GM12878 (cell line): Measurements from ENCODE around the gene DQX1. TPM values are rescaled to one million over a fixed set of nuclear protein-coding genes. Genes with fewer than 3 reads are reported as not detected.
A peak's percentile ranks its signal among the peaks of the same experiment; 100 is the strongest.

Experiments
- ATAC-seq: fragments of 200-7000 bp; cut with Tn5 transposase; 3 replicates; pipeline ENCODE4 v1.9.1; 2020; ENCODE audit warnings: mild to moderate bottlenecking, moderate library complexity
- BruUV-seq: library from RNA; stranded (reverse); fragments of 400-500 nt; replicated peaks from 2 replicates; lab custom pipeline; 2021; lab: Mats Ljungman, UMichigan
- CTCF ChIA-PET: fragments of 300-600 bp; sonication (Branson Sonifier 250); formaldehyde crosslinking; extraction: SDS; loops from one replicate; lab custom pipeline; 2021; ENCODE audit warnings: inconsistent platforms; lab: Yijun Ruan, JAX
- POLR2A ChIA-PET: fragments of 350-600 bp; formaldehyde crosslinking; extraction: SDS; loops from one replicate; lab custom pipeline; 2021; ENCODE audit warnings: inconsistent platforms; lab: Charles Lee
- RAD21 ChIA-PET: fragments of 300-600 bp; sonication (Branson Sonifier 250); formaldehyde crosslinking; loops from one replicate; lab custom pipeline; 2023; ENCODE audit warnings: antibody characterized with exemption; ENCODE audit not compliant: unreplicated experiment; lab: Charles Lee
- SMC1A ChIA-PET: fragments of 300-600 bp; sonication (Branson Sonifier 250); formaldehyde crosslinking; loops from one replicate; lab custom pipeline; 2023; ENCODE audit not compliant: unreplicated experiment, uncharacterized antibody; lab: Charles Lee
- DNase-seq: peaks from one replicate; pipeline ENCODE4 v3.0.0-alpha.2; 2011; ENCODE audit warnings: low read depth, low spot score
- FAIRE-seq: peaks from 3 replicates; lab custom pipeline; 2011; peaks lifted over from hg19 to GRCh38; lab: Jason Lieb, UNC
- H2AFZ ChIP-seq: 2 replicates; pipeline ENCODE4 v1.6.0; 2011; ENCODE audit warnings: low read depth, low read length, control low read depth; ENCODE audit not compliant: control insufficient read depth
- H3K27ac ChIP-seq: 2 replicates; pipeline ENCODE4 v1.5.1; 2011; ENCODE audit warnings: control low read depth; ENCODE audit not compliant: control insufficient read depth, insufficient read depth
- H3K27me3 ChIP-seq, 2 experiments: replicated peaks in 1 of 2; 2 replicates each; pipeline versions ENCODE4 v1.6.0 to v1.6.1; 2011; ENCODE audit warnings: low read length in 1 of 2; ENCODE audit not compliant: control insufficient read depth in 2 of 2, insufficient read depth in 2 of 2
- H3K36me3 ChIP-seq, 2 experiments: 2 replicates each; pipeline ENCODE4 v1.5.1; 2011; ENCODE audit warnings: low read length in 1 of 2; ENCODE audit not compliant: control insufficient read depth in 2 of 2, insufficient read depth in 2 of 2
- H3K4me1 ChIP-seq: 2 replicates; pipeline ENCODE4 v1.6.1; 2011; ENCODE audit warnings: mild to moderate bottlenecking, low read length, moderate library complexity, mixed read lengths; ENCODE audit not compliant: control insufficient read depth, insufficient read depth
- H3K4me2 ChIP-seq: 2 replicates; pipeline ENCODE4 v1.6.0; 2011; ENCODE audit warnings: control low read depth; ENCODE audit not compliant: control insufficient read depth, insufficient read depth
- H3K4me3 ChIP-seq: fragments of 200-600 bp; sonication (generic); 2 replicates; pipeline ENCODE4 v1.5.1; 2016
- H3K79me2 ChIP-seq: 2 replicates; pipeline ENCODE4 v1.6.0; 2011; ENCODE audit warnings: low read length; ENCODE audit not compliant: control insufficient read depth, insufficient read depth
- H3K9ac ChIP-seq: 2 replicates; pipeline ENCODE4 v1.8.0; 2011; ENCODE audit warnings: low read length, control low read depth, mixed read lengths; ENCODE audit not compliant: control insufficient read depth, insufficient read depth
- H3K9me3 ChIP-seq: replicated peaks from 3 replicates; pipeline ENCODE4 v1.5.1; 2011; ENCODE audit warnings: mild to moderate bottlenecking, low read length; ENCODE audit not compliant: control insufficient read depth, insufficient read depth
- H4K20me1 ChIP-seq: 2 replicates; pipeline ENCODE4 v1.6.0; 2011; ENCODE audit not compliant: control insufficient read depth, insufficient read depth
- ATF3 ChIP-seq: IDR thresholded peaks from 2 replicates; pipeline ENCODE4 v1.6.1; 2011; ENCODE audit warnings: low read depth, mild to moderate bottlenecking, low read length, moderate library complexity, borderline replicate concordance; ENCODE audit errors: extremely low read depth
- CREB1 ChIP-seq: IDR thresholded peaks from 2 replicates; pipeline ENCODE4 v1.6.1; 2012; ENCODE audit warnings: low read depth, mild to moderate bottlenecking, inconsistent platforms
- E4F1 ChIP-seq: fragments of 450-650 bp; IDR thresholded peaks from 2 replicates; pipeline ENCODE4 v1.6.1; 2018; ENCODE audit warnings: borderline replicate concordance, mild to moderate bottlenecking; ENCODE audit not compliant: partially characterized antibody
- HSF1 ChIP-seq: fragments of 150-350 bp; IDR thresholded peaks from 2 replicates; pipeline ENCODE4 v1.6.1; 2014; ENCODE audit warnings: mild to moderate bottlenecking, low read depth, low read length
- KLF5 ChIP-seq: fragments of 450-650 bp; IDR thresholded peaks from 2 replicates; pipeline ENCODE4 v1.6.1; 2014; ENCODE audit warnings: mild to moderate bottlenecking; ENCODE audit not compliant: partially characterized antibody
- MXI1 ChIP-seq: fragments of 150-350 bp; IDR thresholded peaks from 2 replicates; pipeline ENCODE4 v1.6.1; 2011; ENCODE audit warnings: low read depth, mild to moderate bottlenecking, inconsistent platforms, low read length, improper control_type of control experiment
- PRDM15 ChIP-seq: fragments of 450-650 bp; formaldehyde crosslinking; IDR thresholded peaks from 2 replicates; pipeline ENCODE4 v1.4.0; 2020; ENCODE audit warnings: mild to moderate bottlenecking, moderate library complexity
- RBBP5 ChIP-seq: fragments of 200-600 bp; sonication (generic); conservative IDR thresholded peaks from 2 replicates; pipeline ENCODE4 v1.6.1; 2016
- SPI1 ChIP-seq: IDR thresholded peaks from 2 replicates; pipeline ENCODE4 v1.6.1; 2011; ENCODE audit warnings: low read depth, mild to moderate bottlenecking, low read length, moderate library complexity, borderline replicate concordance; ENCODE audit not compliant: insufficient read depth
- ZBED1 ChIP-seq: IDR thresholded peaks from 2 replicates; pipeline ENCODE4 v1.6.1; 2016; ENCODE audit warnings: borderline replicate concordance
- ZNF274 ChIP-seq: IDR thresholded peaks from one replicate; pipeline ENCODE4 v1.8.0; 2011; ENCODE audit not compliant: insufficient read length, insufficient read depth
- WGBS: methylation state at CpG from one replicate; pipeline ENCODE4 v1.1.6; 2016; ENCODE audit warnings: low lambda C conversion rate; ENCODE audit not compliant: insufficient replicate concordance, insufficient coverage; ENCODE audit errors: missing lambda C conversion rate; 5-methylcytosine and 5-hydroxymethylcytosine counted together
- in situ Hi-C: fragments of 300-500 bp; cut with MboI; formaldehyde crosslinking; loops from 9 replicates; pipeline ENCODE4 v1.14.3; 2018; ENCODE audit warnings: mixed read lengths
- intact Hi-C: fragments of 100-400 bp; cut with micrococcal nuclease; formaldehyde crosslinking; loops from one replicate; pipeline ENCODE4 v1.14.2; 2022; ENCODE audit not compliant: unreplicated experiment
- polyA plus RNA-seq, 11 experiments: library from polyadenylated mRNA; depleted of rRNA in 4 of 11; unstranded in 6 of 11; stranded (reverse) in 5 of 11; fragments of >200 nt; fragmentation: Nextera tagmentation in 4 of 11; fragmentation: Illumina TruSeq in 1 of 11; extraction: Ambion mirVana in 4 of 11; extraction: Trizol in 1 of 11; gene quantifications; 1 replicate in 1 of 11; 2 replicates in 10 of 11; pipeline versions ENCODE4 v1.2.1 to v1.2.3, GENCODE V29; 2011 to 2016; ENCODE audit warnings: inconsistent platforms in 2 of 11, missing spikeins in 2 of 11, low read depth in 1 of 11
- total RNA-seq, 4 experiments: library from RNA; depleted of rRNA in 3 of 4; stranded (reverse); fragments of >200 nt in 3 of 4; fragmentation: Illumina TruSeq in 1 of 4; extraction: Trizol in 1 of 4; gene quantifications; 2 replicates each; pipeline versions ENCODE4 v1.2.1 to v1.2.3, GENCODE V29; 2013 to 2021
- TF ChIP-seq, protein P1 (sequence below): fragments of 450-650 bp; IDR thresholded peaks from 2 replicates; pipeline ENCODE4 v1.6.1; 2017; ENCODE audit warnings: mild to moderate bottlenecking, low read depth, inconsistent platforms; ENCODE audit not compliant: poor library complexity, severe bottlenecking

DQX1 gene
- total and polyA plus RNA-seq, 10 of the 15 experiments (the other 5 are each of a cell fraction or from before 2014, with no cell fraction given): 0.34 to 2.1 (median 0.86) TPM

- 3% methylated on average over 7 of the region's 7 CpGs for WGBS
- Histone ChIP-seq H3K27ac (peak overlapping the region; percentile 65), H4K20me1 (no peaks in the 10 kb centered on the region), H3K79me2 (no peaks in the 10 kb centered on the region), H3K27me3 (no peaks in the 10 kb centered on the region), H3K4me2 (peak overlapping the region; percentile 78), H3K9me3 (no peaks in the 10 kb centered on the region), H3K4me3 (peak overlapping the region; percentile 12; the same call in 1 of the 2 replicates), H3K9ac (no peak overlapping the region), H2AFZ (peak overlapping the region; percentile 57), H3K4me1 (peaks cover 15% of the 10 kb centered on the region), H3K36me3 (peaks cover 3 to 7% of the 10 kb centered on the region in 2 experiments; a peak in 3 of 4 replicates)
- DNase-seq: peak; percentile 40
- intact Hi-C loops: no loop called here
- BruUV-seq: no TSS peak
- no peak for FAIRE-seq
- POLR2A ChIA-PET: interaction anchor here (0.8 to 2.5 kb wide), 12 partner anchors 9 to 360 kb away, joined by 3 to 19 read pairs (median 5); partner anchors contain the start of genes AUP1, HTRA2 and MOB1A
- SMC1A ChIA-PET: interaction anchor here (0.7 to 4.0 kb wide), 13 partner anchors 9 to 84 kb away, joined by 3 to 40 read pairs (median 5); partner anchors contain the start of genes AUP1, HTRA2 and INO80B
- ATAC-seq: peak; percentile 85
- RAD21 ChIA-PET: interaction anchor here (0.9 to 3.8 kb wide), 11 partner anchors 9 to 118 kb away, joined by 3 to 30 read pairs (median 4); partner anchors contain the start of genes AUP1, C2orf81, CCDC142 and DOK1
- CTCF ChIA-PET: interaction anchor here (0.8 to 14.3 kb wide), 12 partner anchors 9 to 51 kb away, joined by 3 to 96 read pairs (median 6); partner anchors contain the start of genes AUP1, DQX1 and HTRA2
- in situ Hi-C loops: no loop called here
- TF ChIP-seq PRDM15 (CRISPR knock-in tag): no peak
- TF ChIP-seq, protein P1, sequence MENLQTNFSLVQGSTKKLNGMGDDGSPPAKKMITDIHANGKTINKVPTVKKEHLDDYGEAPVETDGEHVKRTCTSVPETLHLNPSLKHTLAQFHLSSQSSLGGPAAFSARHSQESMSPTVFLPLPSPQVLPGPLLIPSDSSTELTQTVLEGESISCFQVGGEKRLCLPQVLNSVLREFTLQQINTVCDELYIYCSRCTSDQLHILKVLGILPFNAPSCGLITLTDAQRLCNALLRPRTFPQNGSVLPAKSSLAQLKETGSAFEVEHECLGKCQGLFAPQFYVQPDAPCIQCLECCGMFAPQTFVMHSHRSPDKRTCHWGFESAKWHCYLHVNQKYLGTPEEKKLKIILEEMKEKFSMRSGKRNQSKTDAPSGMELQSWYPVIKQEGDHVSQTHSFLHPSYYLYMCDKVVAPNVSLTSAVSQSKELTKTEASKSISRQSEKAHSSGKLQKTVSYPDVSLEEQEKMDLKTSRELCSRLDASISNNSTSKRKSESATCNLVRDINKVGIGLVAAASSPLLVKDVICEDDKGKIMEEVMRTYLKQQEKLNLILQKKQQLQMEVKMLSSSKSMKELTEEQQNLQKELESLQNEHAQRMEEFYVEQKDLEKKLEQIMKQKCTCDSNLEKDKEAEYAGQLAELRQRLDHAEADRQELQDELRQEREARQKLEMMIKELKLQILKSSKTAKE: peak; percentile 20
- peak; percentile 30; the same call in 1 of the 2 replicates for TF ChIP-seq CREB1
- TF ChIP-seq ATF3: no peak
- TF ChIP-seq ZNF274: no peak
- TF ChIP-seq ZBED1: peak; percentile 41; the same call in 1 of the 2 replicates
- no peak for TF ChIP-seq HSF1
- TF ChIP-seq E4F1: no peak
- TF ChIP-seq KLF5: no peak
- TF ChIP-seq MXI1: no peak
- TF ChIP-seq RBBP5: no peak
- TF ChIP-seq SPI1: peak; percentile 34; the same call in 1 of the 2 replicates
Observed at GRCh38 chr2:74538881-74539339, 12.9 kb upstream of the DQX1 start.
